HEK293 (cell line): ENCODE measurements around the gene DLG2.

Experiments
- CTCF ChIA-PET: fragments of 350-600 bp; formaldehyde crosslinking; extraction: SDS; loops from one replicate; lab custom pipeline; 2021; ENCODE audit warnings: antibody characterized with exemption; lab: Yijun Ruan, JAX
- POLR2A ChIA-PET: fragments of 300-600 bp; formaldehyde crosslinking; extraction: SDS; loops from one replicate; lab custom pipeline; 2020; ENCODE audit warnings: antibody characterized with exemption, inconsistent platforms; lab: Yijun Ruan, JAX
- H3K27ac ChIP-seq: fragments of 200-500 bp; sonication (Bioruptor generic); 2 replicates; pipeline ENCODE4 v1.5.1; 2014; ENCODE audit warnings: low read depth, low read length, control low read depth, inconsistent platforms; ENCODE audit errors: extremely low read depth
- H3K36me3 ChIP-seq, 2 experiments: fragments of 200-500 bp in 1 of 2; sonication (Bioruptor generic) in 1 of 2; 1 replicate in 1 of 2; 2 replicates in 1 of 2; pipeline ENCODE4 v1.5.1; 2014 to 2017; ENCODE audit warnings: inconsistent platforms in 2 of 2, low read length in 2 of 2; ENCODE audit not compliant: control insufficient read depth in 2 of 2, insufficient read depth in 1 of 2
- H3K4me1 ChIP-seq: fragments of 200-500 bp; sonication (Bioruptor generic); 2 replicates; pipeline ENCODE4 v1.5.1; 2014; ENCODE audit warnings: mild to moderate bottlenecking, low read length, inconsistent platforms; ENCODE audit not compliant: control insufficient read depth, insufficient read depth
- H3K4me3 ChIP-seq: 2 replicates; pipeline ENCODE4 v1.5.1; 2011; ENCODE audit warnings: low read depth, mild to moderate bottlenecking, control low read depth, low read length, moderate library complexity
- H3K9me3 ChIP-seq: fragments of 200-500 bp; sonication (Bioruptor generic); 2 replicates; pipeline ENCODE4 v1.5.1; 2014; ENCODE audit warnings: low read depth, low read length, inconsistent platforms; ENCODE audit not compliant: control insufficient read depth, insufficient read depth
- CTCF ChIP-seq: fragments of 450-650 bp; formaldehyde crosslinking; IDR thresholded peaks from 2 replicates; pipeline ENCODE4 v1.5.1; 2016; ENCODE audit warnings: missing biosample characterization, missing genetic modification characterization
- EGR2 ChIP-seq: fragments of 450-650 bp; formaldehyde crosslinking; IDR thresholded peaks from 2 replicates; pipeline ENCODE4 v1.5.1; 2016; ENCODE audit warnings: low read depth, missing biosample characterization, missing genetic modification characterization
- IKZF3 ChIP-seq: fragments of 450-650 bp; IDR thresholded peaks from 2 replicates; pipeline ENCODE4 v1.5.0; 2018; ENCODE audit warnings: missing biosample characterization, mild to moderate bottlenecking, missing genetic modification characterization, moderate library complexity
- KLF10 ChIP-seq: fragments of 450-650 bp; IDR thresholded peaks from 2 replicates; pipeline ENCODE4 v1.5.1; 2018; ENCODE audit warnings: missing biosample characterization, mild to moderate bottlenecking, missing genetic modification characterization
- PRDM10 ChIP-seq: fragments of 450-650 bp; formaldehyde crosslinking; IDR thresholded peaks from 2 replicates; pipeline ENCODE4 v1.5.1; 2016; ENCODE audit warnings: missing biosample characterization, missing genetic modification characterization
- PRDM6 ChIP-seq: fragments of 450-650 bp; formaldehyde crosslinking; IDR thresholded peaks from 2 replicates; pipeline ENCODE4 v1.5.1; 2017; ENCODE audit warnings: missing biosample characterization, missing genetic modification characterization
- REPIN1 ChIP-seq: fragments of 450-650 bp; formaldehyde crosslinking; IDR thresholded peaks from 2 replicates; pipeline ENCODE4 v1.5.1; 2017; ENCODE audit warnings: missing biosample characterization, missing genetic modification characterization, low read depth
- SCRT2 ChIP-seq: fragments of 450-650 bp; formaldehyde crosslinking; IDR thresholded peaks from 2 replicates; pipeline ENCODE4 v1.5.1; 2016; ENCODE audit warnings: missing biosample characterization, missing genetic modification characterization
- ZBTB17 ChIP-seq: fragments of 450-650 bp; formaldehyde crosslinking; IDR thresholded peaks from 2 replicates; pipeline ENCODE4 v1.5.1; 2016; ENCODE audit warnings: missing biosample characterization, missing genetic modification characterization
- ZFP3 ChIP-seq: fragments of 450-650 bp; formaldehyde crosslinking; IDR thresholded peaks from 2 replicates; pipeline ENCODE4 v1.5.1; 2016; ENCODE audit warnings: low read depth, missing biosample characterization, missing genetic modification characterization
- ZNF169 ChIP-seq: fragments of 450-650 bp; formaldehyde crosslinking; IDR thresholded peaks from 2 replicates; pipeline ENCODE4 v1.5.1; 2016; ENCODE audit warnings: missing biosample characterization, missing genetic modification characterization
- ZNF221 ChIP-seq: fragments of 450-650 bp; formaldehyde crosslinking; IDR thresholded peaks from 2 replicates; pipeline ENCODE4 v1.5.1; 2017; ENCODE audit warnings: missing biosample characterization, missing genetic modification characterization, borderline replicate concordance
- ZNF266 ChIP-seq: fragments of 450-650 bp; formaldehyde crosslinking; IDR thresholded peaks from 2 replicates; pipeline ENCODE4 v1.5.1; 2016; ENCODE audit warnings: missing biosample characterization, missing genetic modification characterization, low read depth
- ZNF302 ChIP-seq: fragments of 450-650 bp; formaldehyde crosslinking; IDR thresholded peaks from 2 replicates; pipeline ENCODE4 v1.5.1; 2016; ENCODE audit warnings: missing biosample characterization, missing genetic modification characterization, low read depth
- ZNF354C ChIP-seq: fragments of 450-650 bp; formaldehyde crosslinking; IDR thresholded peaks from 2 replicates; pipeline ENCODE4 v1.5.1; 2016; ENCODE audit warnings: missing biosample characterization, missing genetic modification characterization, low read depth, borderline replicate concordance
- ZNF626 ChIP-seq: fragments of 450-650 bp; sonication (Bioruptor Pico); formaldehyde crosslinking; IDR thresholded peaks from 2 replicates; pipeline ENCODE4 v1.5.1; 2018; ENCODE audit warnings: missing biosample characterization, missing genetic modification characterization, inconsistent platforms
- ZNF654 ChIP-seq: fragments of 450-650 bp; formaldehyde crosslinking; IDR thresholded peaks from 2 replicates; pipeline ENCODE4 v1.5.1; 2016; ENCODE audit warnings: low read depth, missing biosample characterization, missing genetic modification characterization
- ZNF76 ChIP-seq: fragments of 450-650 bp; formaldehyde crosslinking; IDR thresholded peaks from 2 replicates; pipeline ENCODE4; 2016; ENCODE audit warnings: low read depth, missing biosample characterization, missing genetic modification characterization, borderline replicate concordance
- ZSCAN18 ChIP-seq: fragments of 450-650 bp; formaldehyde crosslinking; IDR thresholded peaks from 2 replicates; pipeline ENCODE4 v1.5.1; 2016; ENCODE audit warnings: missing biosample characterization, missing genetic modification characterization
- ZSCAN4 ChIP-seq: fragments of 450-650 bp; formaldehyde crosslinking; IDR thresholded peaks from 2 replicates; pipeline ENCODE4 v1.5.1; 2017; ENCODE audit warnings: missing biosample characterization, missing genetic modification characterization

The DLG2 gene

GRCh38 chr11:84626256-84626655, 1000.9 kb downstream of the DLG2 start:
- TF ChIP-seq ZNF626 (tag by site-specific recombination) = no peak
- TF ChIP-seq ZNF654 (tag by site-specific recombination) = no peak
- TF ChIP-seq CTCF (tag by site-specific recombination) = no peak
- no peak for TF ChIP-seq PRDM6 (tag by site-specific recombination)
- no peak for TF ChIP-seq ZBTB17
- no peak for TF ChIP-seq ZNF76 (tag by site-specific recombination)
- no peak for TF ChIP-seq ZNF169
- TF ChIP-seq ZSCAN18 (tag by site-specific recombination) = no peak
- no peak for TF ChIP-seq EGR2 (tag by site-specific recombination)
- TF ChIP-seq ZFP3 (tag by site-specific recombination) = no peak
- no peak for TF ChIP-seq ZNF354C (tag by site-specific recombination)
- no peak for TF ChIP-seq ZNF221 (tag by site-specific recombination)
- no peak for TF ChIP-seq REPIN1
- no peak for TF ChIP-seq KLF10 (tag by site-specific recombination)
- TF ChIP-seq ZNF266 (tag by site-specific recombination) = no peak
- TF ChIP-seq IKZF3 (tag by site-specific recombination) = no peak
- no peak for TF ChIP-seq ZSCAN4 (tag by site-specific recombination)
- no peak for TF ChIP-seq ZNF302 (tag by site-specific recombination)
- TF ChIP-seq PRDM10 (tag by site-specific recombination) = no peak
- no peak for TF ChIP-seq SCRT2 (tag by site-specific recombination)
- CTCF ChIA-PET = interaction anchor here (0.6 kb wide), 2 partner anchors 153 to 1585 kb away, joined by 3 to 4 read pairs; no protein-coding TSS in a partner anchor

More at GRCh38 chr11:84626256-84626655, 1000.9 kb downstream of the DLG2 start:
- POLR2A ChIA-PET = no interaction called here
- Histone ChIP-seq H3K27ac (no peak overlapping the region), H3K4me1 (no peaks in the 10 kb centered on the region), H3K9me3 (no peaks in the 10 kb centered on the region), H3K36me3 (no peaks in the 10 kb centered on the region), H3K4me3 (no peak overlapping the region)
